Glomerular visceral epithelial cell (primary cell): ENCODE data around the gene OR52E5.

Experiments used
- DNase-seq: peaks from one replicate; pipeline ENCODE4 v3.0.0-alpha.2; 2016; ENCODE audit errors: extremely low spot score

Gene OR52E5

DNA sequence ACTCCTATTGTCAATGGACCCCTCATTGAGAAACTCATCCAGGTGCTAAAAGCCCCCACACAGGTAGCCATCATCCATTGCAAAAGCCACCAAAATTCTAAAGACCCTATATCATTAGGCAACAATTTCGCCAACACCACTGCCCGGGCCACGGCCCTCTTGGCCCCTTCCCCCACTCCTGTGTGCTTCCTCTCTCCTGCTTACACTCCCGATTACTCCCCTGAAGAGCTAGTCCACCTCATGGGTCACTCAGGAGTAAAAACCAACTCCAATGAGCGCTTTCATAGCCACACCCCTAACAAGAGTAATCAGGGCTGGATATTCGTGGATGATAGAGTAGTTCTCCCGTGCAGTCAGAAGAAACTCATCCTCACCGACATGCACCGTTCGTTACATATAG lies 40.1 kb downstream of the OR52E5 start:
- DNase-seq, result no peak

DNA sequence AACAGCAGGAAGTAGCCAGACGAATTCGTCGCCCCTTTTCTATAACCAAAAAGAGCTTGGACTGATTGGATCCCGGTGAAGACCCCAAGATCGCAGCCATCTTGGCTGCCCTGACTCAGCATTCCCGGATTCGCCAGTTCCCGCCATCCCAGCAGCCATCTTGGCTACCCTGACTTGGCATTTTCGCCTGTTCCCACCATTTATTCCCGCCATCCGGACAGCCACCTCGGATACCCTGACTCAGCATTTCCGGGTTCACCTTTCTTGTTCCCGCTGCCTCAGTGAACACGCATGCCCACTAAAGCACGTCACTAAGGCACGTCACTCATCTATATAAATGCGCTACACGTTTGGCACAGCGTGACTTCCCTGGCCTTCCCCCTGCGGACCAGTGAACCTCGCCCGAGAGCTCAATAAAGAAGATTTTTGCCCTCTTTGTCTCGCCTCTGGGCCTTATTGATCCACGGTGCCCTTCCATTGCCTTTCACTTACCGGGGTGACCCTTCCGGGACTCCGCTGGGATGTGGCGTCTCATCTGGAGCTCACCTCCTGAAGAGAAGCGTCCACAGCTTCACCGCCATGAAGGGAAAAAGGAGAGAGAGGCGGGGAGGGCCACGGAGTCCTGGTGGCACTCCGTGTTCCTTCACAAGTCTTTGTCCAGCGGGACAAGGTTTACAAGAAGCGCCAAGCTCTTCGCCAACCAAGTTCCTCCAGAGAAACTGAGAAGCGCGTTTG lies 45.0 kb downstream of the OR52E5 start:
- DNase-seq, result no peak

DNA sequence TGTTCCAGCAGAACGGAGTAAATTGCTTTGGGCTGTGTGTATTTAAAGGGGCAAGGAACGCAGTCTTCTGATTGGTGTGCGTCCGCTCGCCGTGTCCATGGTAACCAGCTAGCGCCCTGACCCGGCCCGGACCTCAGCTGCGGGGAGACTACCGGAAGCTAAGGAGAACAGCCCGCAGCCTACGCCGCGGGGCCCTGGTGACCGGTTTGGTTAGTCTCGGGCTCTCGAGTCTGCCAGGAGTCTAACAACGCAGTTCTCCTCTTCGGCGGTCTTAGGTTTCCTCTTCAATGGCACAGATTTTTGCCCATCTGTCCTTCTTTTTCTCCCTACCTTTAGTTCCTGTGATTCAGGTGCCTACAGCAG lies 45.6 kb downstream of the OR52E5 start:
- DNase-seq, result no peak

DNA sequence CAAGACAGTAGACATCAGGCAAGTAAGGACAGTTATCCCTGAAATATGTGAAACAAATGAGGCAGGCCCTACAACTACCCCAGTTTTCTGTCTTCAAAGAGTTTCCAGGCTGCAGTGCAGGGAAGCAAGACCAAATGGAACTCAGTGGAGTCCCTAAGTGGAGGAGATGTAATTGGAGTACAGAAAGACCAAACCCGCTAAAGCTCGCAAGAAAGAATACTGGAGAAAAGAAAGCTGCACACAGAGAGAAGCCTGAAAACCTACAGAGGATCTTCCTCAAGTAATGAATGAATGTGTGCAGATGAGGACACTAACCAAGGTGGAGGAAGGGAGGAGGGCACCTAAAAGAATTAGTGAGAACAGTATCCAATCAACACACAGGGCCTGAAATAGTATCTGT lies 47.7 kb downstream of the OR52E5 start:
- DNase-seq, result no peak

DNA sequence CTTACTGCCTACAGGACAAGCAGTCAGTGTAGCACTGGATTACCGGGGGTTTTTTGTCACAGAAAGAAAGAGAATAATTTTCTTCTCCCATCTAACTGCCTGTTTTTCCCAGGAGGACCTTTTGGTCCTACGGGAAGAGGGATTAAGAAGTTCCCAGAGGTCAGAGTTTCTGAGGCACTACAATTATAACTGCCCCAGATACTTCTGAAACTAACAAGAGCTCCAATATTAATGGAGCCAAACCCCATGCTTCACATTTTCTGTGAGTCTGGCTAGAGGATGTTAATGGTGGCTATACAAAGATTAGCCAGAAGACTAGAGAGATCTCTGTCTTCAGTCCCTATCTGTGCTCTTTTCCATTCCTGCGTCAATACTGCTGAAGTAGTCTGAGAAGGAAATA lies 48.9 kb downstream of the OR52E5 start, which contains the start of gene OR56A3:
TSS of gene OR56A3 (plus strand) at position 301 of the 400 bp plus-strand sequence. CDS start 5,096 bp downstream, outside the sequence.
- no peak for DNase-seq
